Measurements from ENCODE around the gene SMIM3. TPM values are rescaled to one million over a fixed set of nuclear protein-coding genes. Genes with fewer than 3 reads are reported as not detected.

The SMIM3 gene
- total and polyA plus RNA-seq, 2 of the 4 experiments (the other 2 are of a cell fraction): 37.5 to 53.4 TPM

- ChIA-PET POLR2A (ENCODE audit: unreplicated experiment) (no interaction called here), CTCF (no interaction called here)
- Histone ChIP-seq H4K5ac (ENCODE audit: low read depth, low read length) (no peak overlapping the region), H3K79me1 (ENCODE audit: low read depth in 1 of 2, low read length in 2 of 2) (peaks cover 0 to 4% of the 10 kb centered on the region in 2 experiments; a peak in 1 of 4 replicates), H3K27ac (ENCODE audit: insufficient read depth, low read length) (no peak overlapping the region), H3K4me2 (ENCODE audit: low read depth, low read length) (no peak overlapping the region), H3K9me1 (ENCODE audit: insufficient read depth, low read length) (peaks cover 4% of the 10 kb centered on the region), H3K14ac (replicated peaks; ENCODE audit: low read depth, low read length) (no peak overlapping the region), H4K91ac (ENCODE audit: insufficient read depth, low read depth, low read length) (no peak overlapping the region), H2AK5ac (ENCODE audit: low read depth, low read length) (no peak overlapping the region), H2BK5ac (ENCODE audit: low read depth, low read length, poor library complexity, severe bottlenecking) (no peak overlapping the region), H2BK120ac (ENCODE audit: low read depth, low read length) (no peak overlapping the region), H4K8ac (ENCODE audit: low read depth in 2 of 2, low read length in 2 of 2) (no peak overlapping the region), H3K56ac (ENCODE audit: extremely low read depth, insufficient read depth, low read length) (no peak overlapping the region), H3K9me3 (ENCODE audit: control insufficient read depth, insufficient read depth, low read length) (no peaks in the 10 kb centered on the region), H2BK15ac (ENCODE audit: low read depth, low read length) (no peak overlapping the region), H3K27me3 (ENCODE audit: control insufficient read depth, insufficient read depth, low read length) (no peaks in the 10 kb centered on the region), H2BK20ac (ENCODE audit: low read depth, low read length) (no peak overlapping the region), H3K23ac (ENCODE audit: low read depth, low read length) (no peak overlapping the region), H3K4me3 (ENCODE audit: insufficient read depth, low read depth, low read length) (no peak overlapping the region), H3K4ac (ENCODE audit: low read depth, low read length) (no peak overlapping the region), H2AFZ (replicated peaks; ENCODE audit: low read length, poor library complexity) (no peak overlapping the region), H3K9ac (ENCODE audit: low read depth, low read length) (no peak overlapping the region), H4K20me1 (ENCODE audit: insufficient read depth, low read length) (no peaks in the 10 kb centered on the region), H3K36me3 (ENCODE audit: control insufficient read depth, insufficient read depth, low read length) (no peaks in the 10 kb centered on the region), H3K18ac (ENCODE audit: low read depth, low read length) (no peak overlapping the region), H2AK9ac (replicated peaks; ENCODE audit: low read depth, low read length, poor library complexity) (no peak overlapping the region), H3K4me1 (ENCODE audit: control insufficient read depth, insufficient read depth, low read length) (no peaks in the 10 kb centered on the region)
- in situ Hi-C loops (cut with MboI; ENCODE audit: low sequenced_read_pairs) (no loop called here), intact Hi-C loops (cut with micrococcal nuclease) (no loop called here), dilution Hi-C loops (cut with HindIII; ENCODE audit: low sequenced_read_pairs, unreplicated experiment) (no loop called here)
- ATAC-seq (ENCODE audit: low read depth): no peak
- no CpG with 5 or more reads among the region's 1 CpG for WGBS, 2 experiments (ENCODE audit: extremely low coverage in 2 of 2, insufficient read length in 1 of 2)
- BruUV-seq (replicated peaks): no TSS peak
- no peak for DNase-seq
- no peak for TF ChIP-seq MAZ (IDR thresholded peaks at IDR 0.05; ENCODE audit: borderline replicate concordance, low read depth, low read length)
- TF ChIP-seq SMC3 (IDR thresholded peaks at IDR 0.05; ENCODE audit: low read depth, low read length): no peak
- TF ChIP-seq RCOR1 (IDR thresholded peaks at IDR 0.05; ENCODE audit: insufficient replicate concordance, low read length): no peak
- TF ChIP-seq USF2 (IDR thresholded peaks at IDR 0.05; ENCODE audit: low read depth, low read length): no peak
- no peak for TF ChIP-seq CTCF (conservative IDR thresholded peaks at IDR 0.05; ENCODE audit: low read depth, low read length)
- no peak for TF ChIP-seq NFE2L2 (IDR thresholded peaks at IDR 0.05; ENCODE audit: low read depth, low read length)
- TF ChIP-seq POLR2A (IDR thresholded peaks at IDR 0.05; ENCODE audit: low read depth, low read length): no peak
- no peak for TF ChIP-seq FOS (IDR thresholded peaks at IDR 0.05; ENCODE audit: low read depth, low read length)
- TF ChIP-seq MXI1 (IDR thresholded peaks at IDR 0.05; ENCODE audit: borderline replicate concordance, low read depth, low read length): no peak
- no peak for TF ChIP-seq RAD21 (IDR thresholded peaks at IDR 0.05; ENCODE audit: low read length)
- TF ChIP-seq CHD1 (IDR thresholded peaks at IDR 0.05; ENCODE audit: low read depth, low read length): no peak
- TF ChIP-seq, protein P1, sequence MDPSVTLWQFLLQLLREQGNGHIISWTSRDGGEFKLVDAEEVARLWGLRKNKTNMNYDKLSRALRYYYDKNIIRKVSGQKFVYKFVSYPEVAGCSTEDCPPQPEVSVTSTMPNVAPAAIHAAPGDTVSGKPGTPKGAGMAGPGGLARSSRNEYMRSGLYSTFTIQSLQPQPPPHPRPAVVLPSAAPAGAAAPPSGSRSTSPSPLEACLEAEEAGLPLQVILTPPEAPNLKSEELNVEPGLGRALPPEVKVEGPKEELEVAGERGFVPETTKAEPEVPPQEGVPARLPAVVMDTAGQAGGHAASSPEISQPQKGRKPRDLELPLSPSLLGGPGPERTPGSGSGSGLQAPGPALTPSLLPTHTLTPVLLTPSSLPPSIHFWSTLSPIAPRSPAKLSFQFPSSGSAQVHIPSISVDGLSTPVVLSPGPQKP (IDR thresholded peaks at IDR 0.05; ENCODE audit: borderline replicate concordance, low read depth, low read length): no peak
- no peak for TF ChIP-seq RFX5 (IDR thresholded peaks at IDR 0.05; ENCODE audit: low read depth, low read length)
- TF ChIP-seq MAFK (IDR thresholded peaks at IDR 0.05; ENCODE audit: low read depth, low read length): no peak
- TF ChIP-seq CEBPB (IDR thresholded peaks at IDR 0.05; ENCODE audit: low read depth, low read length): no peak
- no peak for TF ChIP-seq BHLHE40 (IDR thresholded peaks at IDR 0.05; ENCODE audit: low read depth, low read length)
Observed at GRCh38 chr5:150771034-150771795, 7.3 kb upstream of the SMIM3 start.

All from IMR-90 (cell line).